GM21447 (cell line): Measurements from ENCODE around the gene CAPN2.
"Not testable (repeated sequence)": the region's sequence is repeated elsewhere in the genome, so short reads cannot be mapped to it uniquely, and the experiment has no call there.

ENCODE experiments used
- ATAC-seq: cut with Tn5 transposase; IDR thresholded peaks from one replicate; pipeline ENCODE4 v1.9.1; 2021; ENCODE audit not compliant: unreplicated experiment

Gene CAPN2

GRCh38 chr1:223784541-223784940 is 72.2 kb downstream of the CAPN2 start:
- no peak for ATAC-seq

DNA sequence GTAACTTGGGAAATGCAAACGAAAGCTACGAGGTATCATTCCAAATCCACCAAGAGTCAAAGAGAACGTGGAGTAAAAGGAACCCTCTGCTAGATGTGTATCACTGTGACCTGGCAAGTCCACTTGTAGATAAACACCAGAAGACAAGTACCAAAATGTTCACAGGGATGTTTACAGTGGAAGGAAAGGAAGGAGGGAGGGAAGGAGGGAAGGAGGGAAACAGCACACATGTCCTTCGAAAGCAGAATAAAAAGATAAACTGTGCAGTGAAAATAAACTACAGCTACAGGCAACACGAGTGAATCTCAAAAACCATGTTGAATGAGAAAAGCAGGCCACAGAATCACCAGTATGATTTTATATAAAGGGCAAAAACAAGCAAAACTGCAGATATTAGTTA is 73.5 kb downstream of the CAPN2 start:
- no peak for ATAC-seq

GRCh38 chr1:223788746-223789415 is 76.5 kb downstream of the CAPN2 start:
- ATAC-seq: no peak

DNA sequence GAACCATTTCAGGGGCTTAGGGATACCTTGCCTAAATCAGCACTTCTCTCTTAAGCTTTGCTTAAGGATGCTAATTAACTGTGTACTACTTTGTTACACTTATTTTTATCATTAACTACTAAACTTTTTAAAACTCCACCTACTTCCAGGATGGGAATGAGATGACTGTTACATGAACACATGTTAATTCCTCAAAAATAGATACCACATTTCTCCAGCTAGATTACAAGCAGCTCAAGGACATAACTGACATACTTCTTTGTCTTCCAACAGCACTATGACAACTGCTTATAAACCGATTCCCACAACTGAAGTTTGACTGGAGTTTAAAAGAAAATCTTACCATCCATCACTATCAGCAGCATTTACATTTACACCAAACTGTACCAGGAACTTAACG is 79.7 kb downstream of the CAPN2 start:
- ATAC-seq: no peak

DNA sequence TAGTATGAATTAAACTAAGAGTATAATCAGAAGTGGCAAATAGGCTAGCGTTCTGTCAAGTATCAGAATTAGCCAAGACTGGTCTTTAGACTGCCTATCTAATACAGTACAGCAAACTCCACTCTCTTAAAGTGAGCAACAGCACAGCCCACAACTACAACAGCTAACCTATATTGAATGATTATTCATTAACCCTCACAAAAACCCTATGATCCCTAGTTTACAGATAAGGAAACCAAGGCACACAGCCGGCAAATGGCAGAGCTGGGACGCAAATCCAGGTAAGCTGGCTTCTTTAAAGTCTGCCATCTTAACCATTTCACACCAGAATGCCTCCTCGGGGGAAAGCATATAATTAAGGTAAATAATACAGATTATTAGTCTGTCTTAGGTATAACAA is 81.4 kb downstream of the CAPN2 start:
- ATAC-seq: no peak

GRCh38 chr1:223794136-223794880 is 82.0 kb downstream of the CAPN2 start:
- no peak for ATAC-seq

GRCh38 chr1:223796210-223796609 is 83.9 kb downstream of the CAPN2 start:
- ATAC-seq: no peak

GRCh38 chr1:223802032-223802431 is 89.7 kb downstream of the CAPN2 start:
- ATAC-seq: no peak

- no peak for ATAC-seq
These were observed 90.3 kb downstream of the CAPN2 start for GRCh38 chr1:223802602-223803001.

DNA sequence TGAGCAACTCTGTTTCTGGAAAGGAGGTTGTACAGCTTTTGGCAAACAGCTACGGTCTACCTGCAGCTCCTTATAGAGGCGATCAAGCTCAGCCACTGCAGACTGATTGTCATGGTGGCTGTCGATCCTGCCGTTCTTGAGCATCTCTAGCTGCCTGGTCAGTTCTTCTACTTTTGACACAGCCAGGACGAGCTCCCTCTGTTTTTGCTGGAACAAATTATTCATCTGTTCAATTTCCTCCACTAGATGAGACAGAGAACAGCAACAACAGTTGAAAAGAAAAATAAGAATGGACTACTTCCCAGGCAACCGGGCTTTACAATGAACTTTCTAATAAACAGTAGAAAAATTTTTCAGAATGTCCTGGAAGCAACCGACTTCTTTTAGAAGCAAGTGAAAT is 90.9 kb downstream of the CAPN2 start:
- no peak for ATAC-seq

DNA sequence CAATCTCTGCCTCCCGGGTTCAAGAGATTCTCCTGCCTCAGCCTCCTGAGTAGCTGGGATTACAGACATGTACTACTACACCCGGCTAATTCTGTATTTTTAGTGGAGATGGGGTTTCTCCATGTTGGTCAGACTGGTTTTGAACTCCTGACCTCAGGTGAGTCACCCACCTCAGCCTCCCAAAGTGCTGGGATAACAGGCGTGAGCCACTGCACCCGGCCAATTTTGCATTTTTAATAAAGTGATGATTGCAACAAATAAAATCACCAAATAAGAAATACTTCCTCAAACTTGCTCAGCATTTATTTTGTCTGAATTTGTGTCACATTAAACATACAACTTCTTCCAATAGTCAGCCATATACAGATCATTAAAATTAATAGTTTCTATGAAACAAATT is 97.6 kb downstream of the CAPN2 start:
- not testable (repeated sequence) for ATAC-seq

DNA sequence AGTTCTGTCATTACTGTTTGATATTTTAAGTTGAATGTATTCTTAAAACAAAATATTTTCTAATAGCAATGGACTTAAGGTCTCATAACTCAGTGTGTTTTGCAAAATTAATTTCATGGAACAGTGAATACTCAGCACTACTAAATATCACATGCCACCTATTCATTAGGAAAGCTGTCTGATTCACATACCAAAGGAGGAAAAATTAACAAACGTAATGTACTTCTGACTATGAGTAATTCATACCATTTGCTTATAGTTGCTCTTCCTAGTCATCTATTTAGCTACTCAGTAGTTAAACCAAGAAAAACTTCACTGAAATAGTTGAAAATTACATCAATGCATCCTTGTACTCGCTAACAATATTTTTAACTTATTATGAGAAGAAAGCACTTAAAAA is 98.2 kb downstream of the CAPN2 start:
- no peak for ATAC-seq

- no peak for ATAC-seq
These were observed 99.3 kb downstream of the CAPN2 start for GRCh38 chr1:223811634-223812101.

- ATAC-seq: no peak
These were observed 101.3 kb downstream of the CAPN2 start for GRCh38 chr1:223813645-223814044.

- ATAC-seq: no peak
These were observed 102.9 kb downstream of the CAPN2 start for GRCh38 chr1:223815020-223815853.

- ATAC-seq: no peak
These were observed 103.5 kb downstream of the CAPN2 start for GRCh38 chr1:223815865-223816264.

DNA sequence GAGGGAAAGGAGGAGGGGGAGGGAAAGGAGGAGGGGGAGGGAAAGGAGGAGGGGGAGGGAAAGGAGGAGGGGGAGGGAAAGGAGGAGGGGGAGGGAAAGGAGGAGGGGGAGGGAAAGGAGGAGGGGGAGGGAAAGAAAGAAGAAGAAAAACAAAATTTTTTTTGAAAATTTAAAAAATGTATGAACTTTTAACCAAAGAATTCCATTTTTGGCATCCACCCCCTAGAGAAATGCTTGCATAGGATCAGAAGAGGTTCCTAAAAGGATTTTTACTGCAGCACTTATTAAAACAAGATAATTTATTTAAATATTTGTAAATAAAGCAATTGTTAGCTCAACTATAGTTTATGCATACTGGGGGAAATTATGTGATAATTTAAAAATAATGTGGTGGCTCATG is 104.9 kb downstream of the CAPN2 start:
- ATAC-seq: not testable (repeated sequence)

- ATAC-seq: no peak
These were observed 107.6 kb downstream of the CAPN2 start for GRCh38 chr1:223819730-223820514.

GRCh38 chr1:223820515-223820858 is 108.1 kb downstream of the CAPN2 start:
- no peak for ATAC-seq

- no peak for ATAC-seq
These were observed 108.6 kb downstream of the CAPN2 start for GRCh38 chr1:223820971-223821370.

- ATAC-seq: no peak
These were observed 111.9 kb downstream of the CAPN2 start for GRCh38 chr1:223824287-223824686.
